HepG2 (cell line): Measurements from ENCODE around the gene CFAP45.

Experiments used
- POLR2G ChIP-seq: fragments of 200-400 bp; formaldehyde crosslinking; IDR thresholded peaks from 2 replicates; pipeline ENCODE4 v1.6.1; 2018; ENCODE audit warnings: mild to moderate bottlenecking, low read depth, low read length, moderate library complexity
- ZNF274 ChIP-seq: sonication (generic); formaldehyde crosslinking; IDR thresholded peaks from 2 replicates; pipeline ENCODE4 v1.5.1; 2020; ENCODE audit warnings: mild to moderate bottlenecking, missing genetic modification reagents

DNA sequence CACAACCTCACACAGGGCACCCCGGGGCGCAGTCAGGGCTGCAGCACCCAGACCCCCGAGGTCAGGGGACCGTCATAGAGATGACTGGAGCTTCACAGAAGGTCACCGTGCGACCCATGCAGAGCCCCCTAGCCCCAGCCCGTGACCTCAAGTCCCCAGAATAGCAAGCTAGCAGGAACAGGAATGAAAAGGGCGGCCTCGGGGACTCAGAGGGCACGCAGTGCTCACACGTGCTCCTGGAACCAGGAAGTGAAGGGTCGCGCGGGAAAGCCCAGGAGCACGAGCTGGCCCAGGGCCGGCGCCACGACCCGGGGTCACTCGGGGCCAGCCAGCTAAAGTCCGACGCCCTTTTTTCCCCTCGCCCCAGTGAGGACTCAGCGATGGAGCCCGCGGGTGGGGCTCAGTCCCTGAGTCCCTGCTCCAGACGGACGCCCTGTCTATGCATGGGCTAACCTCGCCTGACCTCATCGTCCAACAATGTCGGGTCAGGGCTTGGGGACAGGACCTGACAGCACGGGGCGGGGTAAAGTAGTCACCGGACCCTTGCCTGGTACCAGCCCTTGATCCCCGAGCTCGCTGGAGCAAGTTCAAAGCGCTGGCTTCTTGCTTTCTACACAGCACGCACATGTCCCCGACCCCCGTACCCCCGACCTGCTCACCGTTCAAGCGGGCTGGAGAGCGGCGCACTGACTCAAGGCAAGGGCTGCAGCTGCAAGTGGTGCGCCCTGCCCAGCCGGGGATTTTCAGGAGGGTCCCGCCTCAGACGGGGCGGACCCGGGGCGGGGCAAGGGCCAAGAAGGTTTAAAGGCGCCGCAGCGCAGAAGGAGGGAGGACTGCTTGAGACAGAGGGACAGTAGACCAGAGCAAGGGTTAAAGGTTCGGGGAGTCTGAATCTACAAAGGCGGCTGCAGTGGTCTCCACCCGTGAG lies 25.1 kb upstream of the CFAP45 start, which contains the start of gene TAGLN2:
- TF ChIP-seq POLR2G (no peak), ZNF274 (CRISPR knock-in tag) (no peak)
